Measurements from ENCODE around the gene WWOX. TPM values are rescaled to one million over a fixed set of nuclear protein-coding genes. Genes with fewer than 3 reads are reported as not detected.

WWOX gene
- total RNA-seq, 2 donors from 2014 or later: 30.0 to 35.4 TPM

DNA sequence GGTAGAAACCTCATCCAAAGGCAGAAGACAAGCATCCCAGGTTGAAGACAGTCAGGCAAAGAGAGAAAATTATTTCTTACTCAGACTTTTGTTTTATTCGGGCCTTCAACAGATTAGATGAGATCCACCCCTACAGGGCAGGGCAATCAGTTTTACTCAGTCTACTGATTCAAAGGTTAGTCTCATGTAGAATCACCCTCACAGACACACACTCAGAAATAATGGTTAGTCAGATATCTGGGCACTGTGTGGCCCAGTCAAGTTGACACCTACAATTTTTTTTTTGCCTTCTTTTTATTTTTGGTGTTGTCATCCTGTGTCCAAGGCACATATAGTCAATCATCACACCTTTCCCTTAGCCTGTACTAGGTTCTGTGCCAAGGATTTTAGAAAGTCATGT is 729.8 kb downstream of the WWOX start:
- Histone ChIP-seq H3K27ac (ENCODE audit: low read depth, low read length) (no peak overlapping the region), H3K36me3 (ENCODE audit: control insufficient read depth, insufficient read depth, low read length) (no peaks in the 10 kb centered on the region), H3K4me1 (ENCODE audit: control insufficient read depth, insufficient read depth, low read length) (no peaks in the 10 kb centered on the region), H3K27me3 (ENCODE audit: control insufficient read depth, insufficient read depth, low read length, poor library complexity, severe bottlenecking) (no peaks in the 10 kb centered on the region), H3K4me3 (ENCODE audit: low read length) (no peak overlapping the region), H3K9me3 (ENCODE audit: control insufficient read depth, low read length) (no peaks in the 10 kb centered on the region), H3K9ac (ENCODE audit: extremely low read depth, low read length, poor library complexity, severe bottlenecking) (no peak overlapping the region)
- TF ChIP-seq, protein P1, sequence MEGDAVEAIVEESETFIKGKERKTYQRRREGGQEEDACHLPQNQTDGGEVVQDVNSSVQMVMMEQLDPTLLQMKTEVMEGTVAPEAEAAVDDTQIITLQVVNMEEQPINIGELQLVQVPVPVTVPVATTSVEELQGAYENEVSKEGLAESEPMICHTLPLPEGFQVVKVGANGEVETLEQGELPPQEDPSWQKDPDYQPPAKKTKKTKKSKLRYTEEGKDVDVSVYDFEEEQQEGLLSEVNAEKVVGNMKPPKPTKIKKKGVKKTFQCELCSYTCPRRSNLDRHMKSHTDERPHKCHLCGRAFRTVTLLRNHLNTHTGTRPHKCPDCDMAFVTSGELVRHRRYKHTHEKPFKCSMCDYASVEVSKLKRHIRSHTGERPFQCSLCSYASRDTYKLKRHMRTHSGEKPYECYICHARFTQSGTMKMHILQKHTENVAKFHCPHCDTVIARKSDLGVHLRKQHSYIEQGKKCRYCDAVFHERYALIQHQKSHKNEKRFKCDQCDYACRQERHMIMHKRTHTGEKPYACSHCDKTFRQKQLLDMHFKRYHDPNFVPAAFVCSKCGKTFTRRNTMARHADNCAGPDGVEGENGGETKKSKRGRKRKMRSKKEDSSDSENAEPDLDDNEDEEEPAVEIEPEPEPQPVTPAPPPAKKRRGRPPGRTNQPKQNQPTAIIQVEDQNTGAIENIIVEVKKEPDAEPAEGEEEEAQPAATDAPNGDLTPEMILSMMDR (conservative IDR thresholded peaks at IDR 0.05): no peak
- H3K27ac Mint-ChIP-seq: no peak overlapping the region
- 83 to 100% methylated on average over 1 of the region's 1 CpG for WGBS, 2 experiments (ENCODE audit: insufficient coverage in 1 of 2, insufficient read length in 1 of 2)
- no peaks in the 10 kb centered on the region for H3K27me3 Mint-ChIP-seq (ENCODE audit: insufficient read depth)
- H3K4me3 Mint-ChIP-seq: no peak overlapping the region
- H3K36me3 Mint-ChIP-seq (ENCODE audit: low read depth): no peaks in the 10 kb centered on the region
- peaks cover 6% of the 10 kb centered on the region for H3K4me1 Mint-ChIP-seq
- no peak for DNase-seq
- H3K9me3 Mint-ChIP-seq: peaks cover 2% of the 10 kb centered on the region

DNA sequence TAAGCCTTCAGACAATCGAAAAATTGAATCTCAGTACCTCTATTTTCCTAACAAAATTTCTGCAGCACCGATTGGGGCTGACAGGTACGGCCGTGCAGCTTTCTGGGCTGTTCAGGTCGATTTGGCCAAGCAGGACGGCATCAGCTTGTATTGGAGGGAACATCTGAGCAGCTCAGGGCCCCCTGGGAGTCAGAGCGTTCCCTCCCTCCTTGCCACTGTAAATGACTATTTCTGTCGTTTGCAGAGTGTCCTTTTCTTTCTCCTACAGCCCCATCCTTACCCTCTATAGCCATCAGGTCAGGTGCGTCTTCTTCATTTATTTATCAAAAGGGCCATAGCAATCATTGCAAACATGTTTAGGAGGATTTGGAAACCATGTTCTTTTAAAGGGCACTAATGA is 731.1 kb downstream of the WWOX start:
- no peak overlapping the region for H3K27ac Mint-ChIP-seq
- H3K4me1 Mint-ChIP-seq: peaks cover 6% of the 10 kb centered on the region
- Histone ChIP-seq H3K36me3 (ENCODE audit: control insufficient read depth, insufficient read depth, low read length) (no peaks in the 10 kb centered on the region), H3K27me3 (ENCODE audit: control insufficient read depth, insufficient read depth, low read length, poor library complexity, severe bottlenecking) (no peaks in the 10 kb centered on the region), H3K9me3 (ENCODE audit: control insufficient read depth, low read length) (no peaks in the 10 kb centered on the region), H3K4me3 (ENCODE audit: low read length) (no peak overlapping the region), H3K9ac (ENCODE audit: extremely low read depth, low read length, poor library complexity, severe bottlenecking) (no peak overlapping the region), H3K4me1 (ENCODE audit: control insufficient read depth, insufficient read depth, low read length) (no peaks in the 10 kb centered on the region), H3K27ac (ENCODE audit: low read depth, low read length) (no peak overlapping the region)
- no peaks in the 10 kb centered on the region for H3K9me3 Mint-ChIP-seq
- no peak overlapping the region for H3K4me3 Mint-ChIP-seq
- DNase-seq: no peak
- H3K27me3 Mint-ChIP-seq (ENCODE audit: insufficient read depth): no peaks in the 10 kb centered on the region
- H3K36me3 Mint-ChIP-seq (ENCODE audit: low read depth): no peaks in the 10 kb centered on the region
- TF ChIP-seq, protein P1 (conservative IDR thresholded peaks at IDR 0.05): no peak
- 85 to 90% methylated on average over 7 to 9 of the region's 9 CpGs for WGBS, 2 experiments (ENCODE audit: insufficient coverage in 1 of 2, insufficient read length in 1 of 2)

DNA sequence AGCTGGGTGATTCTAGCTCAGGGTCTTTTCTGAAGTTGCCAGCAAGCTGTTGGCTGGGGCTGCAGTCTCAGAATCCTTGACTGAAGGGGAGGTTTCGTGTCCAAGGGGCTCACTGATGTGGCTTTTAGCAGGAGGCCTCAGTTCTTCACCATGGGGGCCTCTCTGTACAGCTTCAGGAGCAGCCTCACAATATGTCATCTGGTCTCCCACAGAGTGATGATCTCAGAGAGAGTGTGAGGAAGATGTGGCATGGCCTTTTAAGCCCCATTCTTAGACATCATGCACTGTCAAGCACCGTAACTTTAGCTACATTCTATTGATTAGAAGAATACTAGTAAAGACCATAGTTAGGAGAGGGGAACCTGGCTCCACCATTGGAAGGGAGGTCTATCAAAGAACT is 732.6 kb downstream of the WWOX start:
- Mint-ChIP-seq H3K4me1 (peaks cover 6% of the 10 kb centered on the region), H3K9me3 (no peaks in the 10 kb centered on the region), H3K27ac (no peak overlapping the region), H3K4me3 (no peak overlapping the region), H3K27me3 (ENCODE audit: insufficient read depth) (no peaks in the 10 kb centered on the region), H3K36me3 (ENCODE audit: low read depth) (no peaks in the 10 kb centered on the region)
- H3K36me3 ChIP-seq (ENCODE audit: control insufficient read depth, insufficient read depth, low read length): no peaks in the 10 kb centered on the region
- no peaks in the 10 kb centered on the region for H3K4me1 ChIP-seq (ENCODE audit: control insufficient read depth, insufficient read depth, low read length)
- TF ChIP-seq, protein P1 (conservative IDR thresholded peaks at IDR 0.05): no peak
- no peaks in the 10 kb centered on the region for H3K9me3 ChIP-seq (ENCODE audit: control insufficient read depth, low read length)
- DNase-seq: no peak
- no peak overlapping the region for H3K27ac ChIP-seq (ENCODE audit: low read depth, low read length)
- WGBS, 2 experiments (ENCODE audit: insufficient coverage in 1 of 2, insufficient read length in 1 of 2): 94% methylated on average over 2 of the region's 2 CpGs; no CpG with 5 or more reads in 1 of the 2 experiments
- no peaks in the 10 kb centered on the region for H3K27me3 ChIP-seq (ENCODE audit: control insufficient read depth, insufficient read depth, low read length, poor library complexity, severe bottlenecking)
- H3K4me3 ChIP-seq (ENCODE audit: low read length): no peak overlapping the region
- no peak overlapping the region for H3K9ac ChIP-seq (ENCODE audit: extremely low read depth, low read length, poor library complexity, severe bottlenecking)

All from endodermal cell (in vitro differentiated cells).